Endothelial cell of umbilical vein (primary cell): ENCODE results near the gene PARK7.

Experiments used
- CTCF ChIP-seq, 2 donors: IDR thresholded peaks; 1 replicate in 1 of 2; 2 replicates in 1 of 2; pipeline ENCODE4 v1.5.1; 2011; ENCODE audit warnings: low read length in 2 of 2, mild to moderate bottlenecking in 2 of 2, moderate library complexity in 2 of 2, control low read depth in 1 of 2, inconsistent platforms in 1 of 2, low read depth in 1 of 2; ENCODE audit not compliant: insufficient read depth in 1 of 2; ENCODE audit errors: extremely low read depth in 1 of 2
- EZH2 ChIP-seq: IDR thresholded peaks from 2 replicates; pipeline ENCODE4 v1.6.1; 2012; ENCODE audit warnings: borderline replicate concordance, low read depth, mild to moderate bottlenecking, moderate library complexity, low read length, inconsistent platforms; ENCODE audit not compliant: severe bottlenecking

- TF ChIP-seq CTCF (IDR thresholded peaks at IDR 0.05; ENCODE audit: extremely low read depth in 1 of 2, insufficient read depth in 1 of 2, low read depth in 1 of 2, low read length in 2 of 2) (no peak), EZH2 (no peak)
Observed at GRCh38 chr1:8013800-8014199, 52.3 kb downstream of the PARK7 start.
